ENCODE measurements around the gene LMTK3.
A peak's percentile ranks its signal among the peaks of the same experiment; 100 is the strongest.

The LMTK3 gene

DNA sequence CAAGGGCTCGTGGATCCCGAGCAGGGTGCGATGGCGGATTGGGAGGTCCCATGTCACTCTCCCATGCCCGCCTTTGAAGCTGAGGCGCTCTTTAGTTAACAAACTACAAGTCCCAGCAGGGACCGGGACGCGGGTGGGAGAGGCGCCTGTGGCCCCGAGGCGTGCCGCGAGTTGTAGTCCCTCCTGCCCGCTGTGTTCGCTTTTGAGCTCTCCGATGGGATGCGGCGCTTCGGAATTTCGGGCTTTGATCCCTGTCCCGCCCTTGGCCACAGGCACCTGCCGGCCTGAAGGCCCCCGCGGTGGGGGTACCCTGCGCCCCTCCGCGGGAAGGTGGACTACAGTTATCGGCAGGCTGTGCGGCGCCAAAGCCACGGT lies 31.5 kb downstream of the LMTK3 start:
- Histone ChIP-seq H3K9me3 (ENCODE audit: control insufficient read depth in 5 of 5, low read length in 5 of 5) (no peaks in the 10 kb centered on the region), H3K4me1 (ENCODE audit: control insufficient read depth in 5 of 5, insufficient read depth in 5 of 5, low read length in 5 of 5) (peaks cover 5 to 26% (median 22%) of the 10 kb centered on the region in 5 donors), H3K9ac (ENCODE audit: low read length in 5 of 5) (peak overlapping the region in 4 of 5 donors; percentile 61 to 85 (median 68)), H3K36me3 (ENCODE audit: control insufficient read depth in 5 of 5, insufficient read depth in 5 of 5, low read length in 5 of 5) (peaks cover 0 to 39% (median 38%) of the 10 kb centered on the region in 5 donors), H3K4me3 (ENCODE audit: low read depth in 1 of 5, low read length in 5 of 5) (peak overlapping the region in 4 of 5 donors; percentile 50 to 73 (median 66)), H3K27me3 (ENCODE audit: control insufficient read depth in 5 of 5, insufficient read depth in 4 of 5, low read length in 5 of 5) (no peaks in the 10 kb centered on the region), H3K27ac (ENCODE audit: low read depth, low read length) (peak overlapping the region; percentile 72)

- Histone ChIP-seq H3K4me1 (ENCODE audit: control insufficient read depth in 5 of 5, insufficient read depth in 5 of 5, low read length in 5 of 5) (peaks cover 5 to 26% (median 22%) of the 10 kb centered on the region in 5 donors), H3K27ac (ENCODE audit: low read depth, low read length) (peak overlapping the region; percentile 72), H3K27me3 (ENCODE audit: control insufficient read depth in 5 of 5, insufficient read depth in 4 of 5, low read length in 5 of 5) (no peaks in the 10 kb centered on the region), H3K9ac (ENCODE audit: low read length in 5 of 5) (peak overlapping the region in 3 of 5 donors; percentile 63 to 85 (median 73)), H3K4me3 (ENCODE audit: low read depth in 1 of 5, low read length in 5 of 5) (peak overlapping the region in 2 of 5 donors; percentile 50 to 73), H3K9me3 (ENCODE audit: control insufficient read depth in 5 of 5, low read length in 5 of 5) (no peaks in the 10 kb centered on the region), H3K36me3 (ENCODE audit: control insufficient read depth in 5 of 5, insufficient read depth in 5 of 5, low read length in 5 of 5) (peaks cover 0 to 44% (median 42%) of the 10 kb centered on the region in 5 donors)
These were observed 31.9 kb downstream of the LMTK3 start for GRCh38 chr19:48479686-48480085.

- H3K36me3 ChIP-seq (ENCODE audit: control insufficient read depth in 5 of 5, insufficient read depth in 5 of 5, low read length in 5 of 5), result peaks cover 0 to 55% (median 53%) of the 10 kb centered on the region in 5 donors
These were observed 33.0 kb downstream of the LMTK3 start for GRCh38 chr19:48478339-48479256.

DNA sequence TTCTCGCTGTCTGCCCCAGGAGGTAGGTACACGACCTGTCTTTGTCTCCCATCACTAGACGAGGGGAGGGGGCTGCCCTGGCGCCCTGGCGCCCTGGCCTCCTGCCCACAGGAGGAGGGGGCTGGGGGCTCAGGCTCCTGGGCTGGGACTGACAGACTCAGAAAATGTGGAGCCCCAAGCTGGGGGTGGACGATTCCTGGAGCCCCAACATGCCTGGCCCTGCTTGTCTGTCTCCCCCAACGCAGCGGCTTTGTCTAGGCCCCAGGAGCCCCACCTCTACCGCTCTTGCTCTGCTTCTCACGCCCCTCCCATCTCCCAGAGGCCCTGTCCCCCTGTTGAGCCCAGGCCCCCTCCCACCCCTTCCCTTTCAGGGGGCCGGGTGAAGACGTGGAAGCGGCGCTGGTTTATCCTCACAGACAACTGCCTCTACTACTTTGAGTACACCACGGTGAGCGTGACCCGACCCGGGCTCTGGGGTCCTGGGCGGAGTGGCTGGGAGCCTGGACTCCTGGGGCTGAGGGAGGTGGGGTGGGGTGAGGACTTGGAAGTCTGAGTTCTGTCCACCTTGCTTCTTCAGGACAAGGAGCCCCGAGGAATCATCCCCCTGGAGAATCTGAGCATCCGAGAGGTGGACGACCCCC lies 33.8 kb downstream of the LMTK3 start:
- no peak overlapping the region for H3K4me3 ChIP-seq (ENCODE audit: low read depth in 1 of 5, low read length in 5 of 5)

More at GRCh38 chr19:48478339-48479256, 33.0 kb downstream of the LMTK3 start:
- H3K4me3 ChIP-seq (ENCODE audit: low read depth in 1 of 5, low read length in 5 of 5), result no peak overlapping the region
- H3K27me3 ChIP-seq (ENCODE audit: control insufficient read depth in 5 of 5, insufficient read depth in 4 of 5, low read length in 5 of 5), result no peaks in the 10 kb centered on the region
- H3K9ac ChIP-seq (ENCODE audit: low read length in 5 of 5), result no peak overlapping the region
- no peaks in the 10 kb centered on the region for H3K9me3 ChIP-seq (ENCODE audit: control insufficient read depth in 5 of 5, low read length in 5 of 5)
- peaks cover 5 to 26% (median 22%) of the 10 kb centered on the region in 5 donors for H3K4me1 ChIP-seq (ENCODE audit: control insufficient read depth in 5 of 5, insufficient read depth in 5 of 5, low read length in 5 of 5)
- H3K27ac ChIP-seq (ENCODE audit: low read depth, low read length), result no peak overlapping the region

DNA sequence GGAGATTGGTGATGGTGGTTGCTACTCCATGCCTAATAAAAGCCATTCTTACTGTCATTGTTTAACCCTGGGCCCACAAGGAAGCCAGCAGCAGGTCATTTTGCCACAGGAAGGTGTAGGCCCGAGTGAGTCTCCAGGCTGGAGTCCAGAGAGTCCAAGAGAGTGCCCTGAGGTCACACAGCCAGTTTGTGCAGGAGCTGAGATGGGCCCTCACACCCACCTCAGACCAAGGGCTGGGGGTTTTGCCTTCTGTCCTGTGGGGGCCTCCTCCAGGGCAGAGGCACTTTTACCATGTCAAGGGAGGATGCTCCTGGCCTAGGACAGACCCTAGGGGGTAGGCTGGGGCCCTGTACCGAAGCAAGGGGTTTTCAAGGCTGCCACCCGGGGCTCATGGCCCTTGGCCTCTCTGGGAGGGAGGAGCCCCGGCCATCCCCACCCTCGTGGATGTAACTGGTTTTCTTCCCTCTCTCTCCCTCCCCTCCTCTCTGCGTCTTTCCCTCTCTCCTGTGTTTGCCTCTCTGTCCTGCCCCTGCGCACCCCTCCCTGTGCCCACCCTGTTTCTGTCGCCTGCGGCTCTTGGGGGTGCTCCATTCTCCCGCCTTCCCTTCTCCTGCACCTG lies 34.5 kb downstream of the LMTK3 start:
- no peak overlapping the region for H3K27ac ChIP-seq (ENCODE audit: low read depth, low read length)

More for the DNA sequence above, 33.8 kb downstream of the LMTK3 start:
- peaks cover 2 to 63% (median 61%) of the 10 kb centered on the region in 5 donors for H3K36me3 ChIP-seq (ENCODE audit: control insufficient read depth in 5 of 5, insufficient read depth in 5 of 5, low read length in 5 of 5)
- H3K27ac ChIP-seq (ENCODE audit: low read depth, low read length), result no peak overlapping the region
- H3K9me3 ChIP-seq (ENCODE audit: control insufficient read depth in 5 of 5, low read length in 5 of 5), result no peaks in the 10 kb centered on the region
- no peaks in the 10 kb centered on the region for H3K27me3 ChIP-seq (ENCODE audit: control insufficient read depth in 5 of 5, insufficient read depth in 4 of 5, low read length in 5 of 5)
- no peak overlapping the region for H3K9ac ChIP-seq (ENCODE audit: low read length in 5 of 5)
- peaks cover 5 to 26% (median 22%) of the 10 kb centered on the region in 5 donors for H3K4me1 ChIP-seq (ENCODE audit: control insufficient read depth in 5 of 5, insufficient read depth in 5 of 5, low read length in 5 of 5)

DNA sequence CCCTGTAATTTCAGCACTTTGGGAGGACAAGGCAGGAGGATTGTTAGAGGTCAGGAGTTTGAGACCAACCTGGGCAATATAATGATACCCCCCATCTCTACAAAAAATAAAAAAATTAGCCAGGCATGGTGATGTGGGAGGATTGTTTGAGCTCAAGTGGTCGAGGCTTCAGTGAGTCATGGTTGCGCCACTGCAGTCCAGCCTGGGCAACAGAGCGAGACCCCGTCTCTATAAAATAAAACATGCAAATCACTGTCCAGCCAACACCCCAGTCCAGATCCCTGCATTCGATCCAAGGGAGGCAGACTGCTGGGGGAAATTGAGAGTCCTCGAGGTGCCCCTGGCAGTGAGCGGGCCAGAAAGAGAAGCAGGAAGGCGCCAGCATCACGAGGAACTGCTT lies 35.5 kb downstream of the LMTK3 start:
- Histone ChIP-seq H3K9me3 (ENCODE audit: control insufficient read depth in 5 of 5, low read length in 5 of 5) (no peaks in the 10 kb centered on the region), H3K4me3 (ENCODE audit: low read depth in 1 of 5, low read length in 5 of 5) (no peak overlapping the region), H3K27ac (ENCODE audit: low read depth, low read length) (no peak overlapping the region), H3K9ac (ENCODE audit: low read length in 5 of 5) (no peak overlapping the region), H3K27me3 (ENCODE audit: control insufficient read depth in 5 of 5, insufficient read depth in 4 of 5, low read length in 5 of 5) (no peaks in the 10 kb centered on the region), H3K36me3 (ENCODE audit: control insufficient read depth in 5 of 5, insufficient read depth in 5 of 5, low read length in 5 of 5) (peaks cover 2 to 79% (median 76%) of the 10 kb centered on the region in 5 donors), H3K4me1 (ENCODE audit: control insufficient read depth in 5 of 5, insufficient read depth in 5 of 5, low read length in 5 of 5) (peaks cover 2 to 17% (median 13%) of the 10 kb centered on the region in 5 donors)

More for the DNA sequence above, 34.5 kb downstream of the LMTK3 start:
- H3K4me1 ChIP-seq (ENCODE audit: control insufficient read depth in 5 of 5, insufficient read depth in 5 of 5, low read length in 5 of 5), result peaks cover 5 to 23% (median 19%) of the 10 kb centered on the region in 5 donors
- H3K9me3 ChIP-seq (ENCODE audit: control insufficient read depth in 5 of 5, low read length in 5 of 5), result no peaks in the 10 kb centered on the region
- H3K36me3 ChIP-seq (ENCODE audit: control insufficient read depth in 5 of 5, insufficient read depth in 5 of 5, low read length in 5 of 5), result peaks cover 2 to 69% (median 67%) of the 10 kb centered on the region in 5 donors
- H3K27me3 ChIP-seq (ENCODE audit: control insufficient read depth in 5 of 5, insufficient read depth in 4 of 5, low read length in 5 of 5), result no peaks in the 10 kb centered on the region
- H3K4me3 ChIP-seq (ENCODE audit: low read depth in 1 of 5, low read length in 5 of 5), result no peak overlapping the region
- no peak overlapping the region for H3K9ac ChIP-seq (ENCODE audit: low read length in 5 of 5)

GRCh38 chr19:48475369-48476068 lies 36.1 kb downstream of the LMTK3 start:
- peaks cover under 1 to 14% (median 9%) of the 10 kb centered on the region in 5 donors for H3K4me1 ChIP-seq (ENCODE audit: control insufficient read depth in 5 of 5, insufficient read depth in 5 of 5, low read length in 5 of 5)
- no peak overlapping the region for H3K9ac ChIP-seq (ENCODE audit: low read length in 5 of 5)
- no peaks in the 10 kb centered on the region for H3K9me3 ChIP-seq (ENCODE audit: control insufficient read depth in 5 of 5, low read length in 5 of 5)
- peaks cover 2 to 85% (median 82%) of the 10 kb centered on the region in 5 donors for H3K36me3 ChIP-seq (ENCODE audit: control insufficient read depth in 5 of 5, insufficient read depth in 5 of 5, low read length in 5 of 5)
- H3K4me3 ChIP-seq (ENCODE audit: low read depth in 1 of 5, low read length in 5 of 5), result no peak overlapping the region
- no peak overlapping the region for H3K27ac ChIP-seq (ENCODE audit: low read depth, low read length)
- H3K27me3 ChIP-seq (ENCODE audit: control insufficient read depth in 5 of 5, insufficient read depth in 4 of 5, low read length in 5 of 5), result no peaks in the 10 kb centered on the region

DNA sequence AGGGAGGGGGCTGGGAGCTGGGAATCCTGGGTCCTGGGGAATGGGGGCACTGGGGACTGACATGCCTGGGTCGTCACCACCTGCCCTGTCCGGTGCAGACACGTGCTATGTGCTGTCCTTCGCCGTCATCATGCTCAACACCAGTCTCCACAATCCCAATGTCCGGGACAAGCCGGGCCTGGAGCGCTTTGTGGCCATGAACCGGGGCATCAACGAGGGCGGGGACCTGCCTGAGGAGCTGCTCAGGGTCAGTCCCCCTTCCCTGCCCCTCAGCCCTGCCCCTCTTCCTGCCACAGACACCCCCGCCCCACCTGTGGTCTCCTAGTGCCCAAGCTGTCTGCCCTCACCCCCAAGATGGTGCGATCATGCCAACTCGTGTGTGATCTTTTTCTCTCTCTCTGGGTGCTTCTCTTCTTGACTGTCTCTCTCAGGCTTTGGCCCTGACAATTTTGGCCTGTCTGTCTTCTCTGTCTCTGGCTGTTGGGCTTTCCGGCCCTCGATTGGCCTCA lies 37.5 kb downstream of the LMTK3 start:
- peaks cover 1 to 13% (median 11%) of the 10 kb centered on the region in 5 donors for H3K4me1 ChIP-seq (ENCODE audit: control insufficient read depth in 5 of 5, insufficient read depth in 5 of 5, low read length in 5 of 5)
- H3K36me3 ChIP-seq (ENCODE audit: control insufficient read depth in 5 of 5, insufficient read depth in 5 of 5, low read length in 5 of 5), result peaks cover 2 to 85% (median 82%) of the 10 kb centered on the region in 5 donors
- no peaks in the 10 kb centered on the region for H3K9me3 ChIP-seq (ENCODE audit: control insufficient read depth in 5 of 5, low read length in 5 of 5)
- H3K4me3 ChIP-seq (ENCODE audit: low read depth in 1 of 5, low read length in 5 of 5), result no peak overlapping the region
- H3K9ac ChIP-seq (ENCODE audit: low read length in 5 of 5), result no peak overlapping the region
- H3K27me3 ChIP-seq (ENCODE audit: control insufficient read depth in 5 of 5, insufficient read depth in 4 of 5, low read length in 5 of 5), result no peaks in the 10 kb centered on the region
- H3K27ac ChIP-seq (ENCODE audit: low read depth, low read length), result no peak overlapping the region

Data from subcutaneous abdominal adipose tissue (tissue), 5 donors.